GM18511 (cell line): Measurements from ENCODE around the gene ZNF865.

Source experiments
- ATAC-seq: cut with Tn5 transposase; IDR thresholded peaks from one replicate; pipeline ENCODE4 v1.9.1; 2021; ENCODE audit warnings: mild to moderate bottlenecking, moderate library complexity; ENCODE audit not compliant: unreplicated experiment

ZNF865 gene

GRCh38 chr19:55622242-55622969, 17.0 kb downstream of the ZNF865 start:
- no peak for ATAC-seq

GRCh38 chr19:55623130-55623529, 17.7 kb downstream of the ZNF865 start:
- no peak for ATAC-seq

- no peak for ATAC-seq
Observed at GRCh38 chr19:55623561-55623960, 18.1 kb downstream of the ZNF865 start.

GRCh38 chr19:55624109-55625003, 18.9 kb downstream of the ZNF865 start, which contains the start of gene ZNF784:
Gene ZNF784 (minus strand): TSS chr19:55624566. CDS start chr19:55624561, 5 bp downstream.
- ATAC-seq = no peak

- no peak for ATAC-seq
Observed at GRCh38 chr19:55625004-55625326, 19.5 kb downstream of the ZNF865 start.

GRCh38 chr19:55626350-55626749, 20.9 kb downstream of the ZNF865 start:
- no peak for ATAC-seq

- peak; percentile 44 for ATAC-seq
Observed at GRCh38 chr19:55632463-55632834, 27.0 kb downstream of the ZNF865 start.

- ATAC-seq = no peak
Observed at GRCh38 chr19:55633861-55634260, 28.4 kb downstream of the ZNF865 start.

GRCh38 chr19:55635334-55635717, 29.9 kb downstream of the ZNF865 start:
- no peak for ATAC-seq

GRCh38 chr19:55635856-55636440, 30.5 kb downstream of the ZNF865 start:
- no peak for ATAC-seq

- ATAC-seq = no peak
Observed at GRCh38 chr19:55636723-55637122, 31.3 kb downstream of the ZNF865 start.

- no peak for ATAC-seq
Observed at GRCh38 chr19:55637534-55637933, 32.1 kb downstream of the ZNF865 start.

GRCh38 chr19:55638864-55639359, 33.5 kb downstream of the ZNF865 start:
- no peak for ATAC-seq

GRCh38 chr19:55640043-55640576, 34.7 kb downstream of the ZNF865 start:
- peak; percentile 32 for ATAC-seq

GRCh38 chr19:55640577-55641425, 35.4 kb downstream of the ZNF865 start, which contains the start of gene ZNF580:
Gene ZNF580 (plus strand): TSS chr19:55641002. CDS start chr19:55642509, 1,507 bp downstream.
- peak; percentile 42 for ATAC-seq

- no peak for ATAC-seq
Observed at GRCh38 chr19:55641426-55642152, 36.1 kb downstream of the ZNF865 start.

- no peak for ATAC-seq
Observed at GRCh38 chr19:55642153-55643002, 36.9 kb downstream of the ZNF865 start.

- ATAC-seq = peak; percentile 31
Observed at GRCh38 chr19:55643003-55643886, 37.8 kb downstream of the ZNF865 start, which contains the start of gene ZNF581. Gene ZNF581 (plus strand): TSS chr19:55643649. CDS start chr19:55644572, 923 bp downstream.
